ENCODE measurements around the gene SYNGR3.

The SYNGR3 gene

DNA sequence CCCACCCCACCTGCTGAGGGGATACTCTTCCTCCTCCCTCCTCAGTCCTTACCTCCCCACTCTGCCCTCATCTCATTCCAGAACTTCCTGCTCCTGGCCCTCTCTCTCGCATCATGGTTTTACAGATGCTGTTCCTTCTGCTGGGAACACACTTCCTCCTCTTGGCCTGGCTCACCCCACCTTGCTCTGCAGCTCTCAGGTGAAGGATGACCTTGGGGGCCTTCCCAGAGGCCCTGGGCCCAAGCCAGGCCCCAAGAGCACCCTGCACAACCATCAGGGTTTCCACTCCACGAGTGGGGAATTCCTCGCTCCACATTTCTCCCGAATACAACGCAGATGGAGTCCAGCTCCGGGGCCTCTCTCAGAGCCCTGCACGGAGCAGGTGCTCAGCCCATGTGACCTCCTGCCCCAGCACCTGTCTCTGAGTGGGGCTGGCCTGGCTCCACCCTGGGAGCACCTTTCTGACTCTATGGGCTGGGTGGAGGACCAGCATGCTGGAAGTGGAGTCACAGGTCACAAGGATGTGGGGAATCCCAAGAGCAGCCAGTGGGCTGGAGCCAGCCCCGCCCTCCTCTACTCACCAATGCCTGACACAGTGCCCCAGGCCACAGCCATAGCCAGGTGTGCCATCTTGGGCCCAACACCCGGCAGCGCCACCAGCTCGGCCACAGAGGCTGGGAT is 53.4 kb downstream of the SYNGR3 start:
- no peak for FAIRE-seq

All from islet of Langerhans (tissue), 1 donor.